ENCODE measurements around the gene DAZAP1.

Gene DAZAP1

DNA sequence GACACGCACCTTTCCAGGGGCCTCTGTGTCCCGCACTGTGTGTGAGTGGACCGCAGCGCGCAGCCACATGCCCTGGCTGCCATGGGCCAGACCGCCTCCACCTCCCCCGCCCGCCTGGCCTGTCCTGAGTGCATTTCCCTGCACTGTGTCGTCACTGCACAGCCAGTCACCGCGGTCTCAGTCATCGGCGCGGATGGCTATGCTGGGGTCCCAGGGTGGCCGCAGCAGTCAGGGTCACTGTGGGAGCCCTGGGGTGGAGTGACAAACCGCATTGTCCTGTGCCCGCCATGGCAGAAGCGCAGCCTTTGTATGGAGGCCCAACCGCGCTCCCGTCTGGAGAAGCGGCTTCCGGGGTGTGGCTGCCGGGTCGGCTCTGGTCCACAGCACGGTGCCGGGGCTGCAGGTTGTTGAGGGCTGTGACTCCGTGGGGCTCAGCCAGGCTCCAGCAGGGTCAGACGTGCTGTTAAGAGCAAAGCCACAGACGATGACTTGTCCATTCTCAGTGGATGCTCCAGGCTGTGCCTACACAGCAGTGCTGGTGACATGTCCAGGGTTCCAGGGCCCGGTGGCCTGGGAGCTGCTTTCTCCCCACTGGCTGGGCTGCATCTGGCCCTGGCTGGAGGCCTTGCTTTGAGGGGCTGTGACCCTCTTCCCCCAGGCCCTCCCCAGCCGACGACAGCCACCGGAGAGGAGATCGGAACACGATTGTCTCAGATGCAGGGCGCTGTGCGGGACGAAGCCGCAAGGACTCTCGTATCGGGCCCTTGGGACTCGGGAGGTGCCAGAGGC is 30.0 kb upstream of the DAZAP1 start:
- DNase-seq: no peak

DNA sequence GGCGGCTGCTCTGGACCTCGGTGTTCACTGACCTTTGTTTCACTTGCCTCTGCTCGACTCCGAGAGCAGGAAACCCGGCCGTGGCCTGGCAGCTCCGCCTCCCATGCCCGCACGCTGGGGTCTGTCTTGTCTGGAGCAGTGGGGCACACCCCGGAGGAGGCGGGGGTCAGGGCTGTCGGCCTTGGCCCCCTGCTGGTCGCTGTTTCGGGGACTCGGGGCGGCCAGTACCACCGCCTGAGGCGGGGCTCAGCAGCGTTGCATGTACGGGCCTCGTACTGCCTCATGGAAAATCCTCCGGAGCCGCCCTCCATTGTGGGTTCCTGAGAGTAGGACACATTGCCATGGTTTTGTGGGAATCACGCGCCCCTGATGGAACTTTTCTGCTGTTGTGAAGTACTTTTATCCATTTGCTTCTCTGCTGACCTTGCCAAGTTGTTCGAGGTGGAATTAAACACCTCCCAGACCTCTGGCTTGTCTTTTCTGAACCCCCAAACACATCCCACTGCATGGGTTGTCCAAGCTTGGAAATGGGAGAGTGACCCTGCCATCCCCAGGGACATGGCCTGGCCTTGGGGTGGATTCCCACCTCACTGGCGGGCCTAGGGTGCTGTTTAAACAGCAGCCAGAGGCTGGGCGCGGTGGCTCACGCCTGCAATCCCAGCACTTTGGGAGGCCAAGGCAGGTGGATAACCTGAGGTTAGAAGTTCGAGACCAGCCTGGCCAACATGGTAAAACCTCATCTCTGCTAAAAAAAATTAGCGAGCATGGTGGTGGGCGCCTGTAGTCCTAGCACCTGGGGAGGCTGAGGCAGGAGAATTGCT is 29.2 kb upstream of the DAZAP1 start:
- DNase-seq: no peak

DNA sequence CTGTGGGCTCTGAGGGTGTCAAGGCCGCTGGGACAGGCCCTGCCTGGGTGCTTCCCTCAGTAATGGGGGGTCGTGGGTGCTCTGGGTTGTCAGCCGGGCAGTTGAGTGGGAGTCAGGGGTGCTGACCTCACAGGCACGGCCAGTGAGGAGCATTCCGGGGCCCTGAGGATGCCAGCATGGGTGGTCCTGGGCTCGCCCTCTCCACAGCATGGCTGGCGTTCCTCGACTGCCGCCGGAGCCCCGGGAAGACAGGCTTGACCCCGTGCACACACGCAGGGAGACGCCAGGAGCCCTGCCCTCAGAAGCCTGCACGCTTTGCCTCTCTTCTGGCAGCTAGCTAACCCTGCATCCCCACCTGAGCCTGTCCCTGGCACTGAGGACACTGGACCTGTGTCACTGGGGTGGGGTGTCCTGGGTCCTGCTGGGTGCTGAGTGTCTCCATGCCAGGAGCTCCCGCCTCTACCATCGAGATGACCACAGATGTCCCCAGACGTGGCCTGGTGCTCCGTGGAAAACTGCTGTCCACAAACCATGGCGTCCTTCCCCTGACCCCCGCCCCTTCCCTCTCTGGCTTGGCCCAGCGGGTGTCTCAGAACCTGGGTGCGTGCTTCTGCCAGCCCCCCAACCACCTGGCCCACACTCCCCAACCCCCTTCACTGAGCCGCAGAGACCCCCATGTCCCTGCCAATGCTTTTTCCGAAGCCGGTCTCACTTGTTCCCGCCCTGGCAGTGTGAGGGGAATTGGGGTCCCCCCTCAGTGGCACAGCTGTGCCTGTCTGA is 28.1 kb upstream of the DAZAP1 start:
- no peak for DNase-seq

DNA sequence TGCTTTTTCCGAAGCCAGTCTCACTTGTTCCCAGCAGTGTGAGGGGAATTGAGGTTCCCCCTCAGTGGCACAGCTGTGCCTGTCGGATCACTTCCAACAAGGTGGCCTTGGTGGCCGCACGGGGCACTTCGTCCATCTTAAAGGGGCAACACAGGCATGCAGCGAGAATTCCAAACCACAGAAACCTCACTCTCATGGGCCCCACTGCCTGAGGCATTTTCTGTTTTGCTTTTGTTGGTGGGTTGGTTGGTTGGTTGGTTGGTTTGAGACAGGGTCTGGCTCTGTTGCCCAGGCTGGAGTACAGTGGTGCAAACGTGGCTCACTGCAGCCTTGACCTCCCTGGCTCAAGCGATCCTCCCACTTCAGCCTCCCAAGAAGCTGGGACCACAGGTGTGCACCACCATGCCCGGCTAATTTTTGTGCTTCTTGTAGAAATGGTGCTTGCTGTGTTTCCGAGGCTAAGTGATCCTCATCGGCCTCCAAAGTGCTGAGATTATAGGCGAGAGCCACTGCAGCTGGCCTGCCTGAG is 27.4 kb upstream of the DAZAP1 start:
- no peak for DNase-seq

DNA sequence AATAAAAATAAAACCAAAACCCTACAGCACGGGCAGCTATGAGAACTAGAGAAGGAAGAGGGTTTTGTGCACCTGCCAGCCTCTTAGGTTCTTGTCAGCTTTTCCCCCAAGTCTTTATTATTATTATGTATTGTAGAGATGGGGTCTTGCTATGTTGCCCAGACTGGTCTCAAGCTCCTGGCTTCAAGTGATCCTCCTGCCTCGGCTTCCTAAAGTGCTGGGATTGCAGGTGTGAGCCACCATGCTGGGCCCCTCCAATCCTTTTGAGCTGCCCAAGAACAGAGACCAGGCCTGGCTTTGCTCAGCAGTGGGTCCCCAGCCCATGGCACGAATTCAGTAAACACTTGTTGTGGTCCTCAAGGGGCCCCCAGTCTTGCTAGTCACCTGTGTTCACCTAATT is 25.1 kb upstream of the DAZAP1 start:
- no peak for DNase-seq

DNA sequence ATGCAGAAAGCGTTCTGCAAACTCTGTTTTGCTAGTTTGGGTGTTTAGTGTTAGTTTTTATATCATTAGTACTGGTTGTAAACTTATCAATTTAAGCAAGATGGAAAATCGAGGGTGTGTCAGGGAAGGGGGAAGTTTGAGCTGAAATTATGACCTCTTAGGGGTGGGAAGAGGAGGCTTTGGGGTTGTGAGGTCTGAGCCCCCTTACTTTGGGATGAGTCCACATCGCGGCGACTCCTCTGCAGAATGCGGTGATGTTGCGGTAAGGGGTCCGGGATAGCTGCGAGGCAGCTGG is 24.4 kb upstream of the DAZAP1 start:
- no peak for DNase-seq

DNA sequence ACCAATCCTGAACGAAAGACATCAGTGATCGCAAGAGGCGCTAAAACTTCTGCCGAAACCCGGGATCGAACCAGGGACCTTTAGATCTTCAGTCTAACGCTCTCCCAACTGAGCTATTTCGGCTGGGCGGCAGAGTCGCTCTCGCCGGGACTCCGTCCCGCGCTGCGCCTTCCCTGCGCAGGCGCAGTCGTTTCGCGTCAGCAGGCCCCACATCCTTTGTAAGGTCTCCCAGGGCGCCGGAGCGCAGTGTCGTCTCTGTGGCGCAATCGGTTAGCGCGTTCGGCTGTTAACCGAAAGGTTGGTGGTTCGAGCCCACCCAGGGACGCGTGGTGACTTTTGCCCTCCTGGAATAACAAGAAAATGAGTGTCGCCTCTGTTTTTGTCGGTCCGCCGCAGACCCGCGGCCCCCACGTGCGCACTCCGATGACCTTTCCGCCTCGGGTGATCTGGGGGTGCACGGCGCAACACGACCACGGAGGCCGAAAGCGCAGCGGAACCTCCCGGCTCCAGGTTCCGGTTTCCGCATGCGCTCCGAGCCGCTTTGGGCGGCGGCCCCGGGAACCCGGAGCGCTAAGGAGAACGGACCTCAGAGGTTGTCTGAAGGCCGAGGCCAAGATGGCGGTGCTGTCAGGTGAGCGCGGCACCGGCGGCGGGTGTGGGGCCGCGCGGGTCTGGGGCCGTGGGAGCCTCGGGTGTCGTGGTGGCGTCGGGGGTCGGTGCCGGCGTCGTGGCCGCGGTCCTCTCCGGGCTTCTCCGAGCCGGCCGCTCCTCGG is 23.9 kb upstream of the DAZAP1 start, which contains the start of gene NDUFS7:
Gene NDUFS7 (plus strand): TSS at position 596 of the 773 bp plus-strand sequence. CDS start 20 bp downstream, at position 616.
- peak; percentile 97 for DNase-seq

DNA sequence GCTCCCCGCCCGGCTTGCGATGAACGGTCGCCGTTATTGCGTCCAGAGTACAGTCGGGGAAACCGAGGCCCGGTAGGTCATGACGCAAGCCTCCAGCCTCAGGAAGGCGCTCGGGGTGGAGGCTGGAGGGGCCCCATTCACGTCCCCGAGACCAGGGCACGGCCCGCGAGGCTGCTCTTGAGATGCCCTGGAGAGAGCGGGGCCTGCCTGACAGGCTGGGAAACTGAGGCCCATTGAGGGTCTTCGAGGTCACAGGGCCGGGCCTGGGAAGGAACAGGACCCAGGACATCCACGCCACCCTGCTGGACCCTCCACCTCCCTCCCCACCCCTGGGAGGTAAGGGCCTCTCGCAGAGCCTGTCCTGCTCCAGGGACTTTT is 23.3 kb upstream of the DAZAP1 start:
- no peak for DNase-seq

DNA sequence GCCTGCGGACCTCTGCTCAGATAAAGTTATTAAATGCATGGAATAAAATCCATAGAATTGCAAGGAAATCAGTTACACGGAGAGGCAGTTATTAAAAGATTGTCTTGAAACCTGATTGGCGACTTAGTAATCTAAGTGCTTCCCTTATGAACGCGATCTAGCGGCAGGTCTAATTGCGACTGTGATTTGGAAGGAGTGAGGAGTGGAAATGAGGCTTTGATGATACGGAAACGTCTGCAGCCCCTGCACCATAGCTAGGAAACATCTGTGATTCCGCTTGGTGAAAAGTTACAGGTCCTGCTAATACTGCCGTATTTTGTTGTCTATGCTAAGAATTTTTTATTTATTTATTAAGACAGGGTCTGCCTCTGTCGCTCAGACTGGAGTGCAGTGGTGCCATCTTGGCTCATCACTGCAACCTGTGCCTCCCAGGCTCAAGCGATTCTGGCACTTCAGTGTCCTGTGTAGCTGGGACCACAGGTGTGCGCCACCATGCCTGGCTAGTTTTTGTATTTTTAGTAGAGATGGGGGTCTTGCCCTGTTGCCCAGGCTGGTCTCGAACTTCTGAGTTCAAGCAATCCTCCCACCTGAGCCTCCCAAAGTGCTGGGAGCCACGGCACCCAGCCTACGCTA is 22.8 kb upstream of the DAZAP1 start:
- DNase-seq: peak; percentile 10

DNA sequence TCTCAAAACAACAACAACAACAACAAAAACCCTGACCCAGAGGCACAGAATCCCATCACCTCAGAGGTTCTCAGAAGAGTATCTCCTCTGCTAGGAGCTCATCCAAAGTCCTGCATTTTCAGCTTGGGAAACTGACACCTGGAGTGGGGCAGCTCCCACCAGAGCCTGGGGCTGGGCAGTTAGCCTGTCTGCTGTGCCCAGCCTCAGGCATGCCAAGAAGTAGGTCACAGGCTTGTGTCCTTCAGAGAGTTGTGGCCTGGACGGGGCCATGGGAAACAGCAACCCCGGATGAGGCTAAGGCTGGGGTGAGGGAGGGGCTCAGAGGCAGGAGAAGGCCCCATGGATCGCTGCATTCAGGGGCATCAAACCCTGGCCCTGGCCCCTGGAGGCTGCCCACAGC is 21.6 kb upstream of the DAZAP1 start:
- DNase-seq: no peak

DNA sequence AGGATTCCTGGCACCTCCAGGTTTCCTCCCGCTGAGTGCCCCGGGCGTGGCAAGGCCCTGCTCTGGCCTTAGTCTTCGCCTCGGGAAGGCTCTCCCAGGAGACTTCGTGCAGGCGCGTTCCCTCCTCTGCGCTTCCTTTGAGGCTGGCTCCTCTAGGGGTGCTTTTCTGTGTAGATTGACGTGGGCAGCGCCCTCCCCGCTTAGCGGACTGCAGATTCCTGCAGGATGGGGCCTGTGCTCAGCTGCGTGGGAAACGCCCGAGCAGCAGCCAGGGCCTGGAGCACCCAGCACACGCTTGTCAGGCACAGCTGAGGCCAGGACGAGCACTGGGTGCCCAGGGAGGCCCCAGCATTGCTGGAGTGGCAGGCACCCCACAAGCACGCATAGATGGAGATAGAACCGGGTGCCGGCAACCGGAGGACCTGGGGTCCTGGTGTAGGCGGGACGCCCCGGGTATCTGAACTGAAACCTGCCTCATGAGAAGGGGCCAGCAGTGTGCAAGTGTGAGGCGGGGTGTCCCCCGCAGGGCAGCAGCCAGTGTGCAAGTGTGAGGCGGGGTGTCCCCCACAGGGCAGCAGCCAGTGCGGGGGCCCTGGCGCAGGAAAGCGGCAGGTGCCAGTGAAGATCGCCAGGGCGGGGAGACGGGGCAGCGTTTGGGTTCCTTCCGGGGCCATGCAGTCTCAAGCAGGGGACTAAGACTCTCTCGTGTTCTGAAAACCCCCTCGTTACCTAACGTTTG is 20.3 kb upstream of the DAZAP1 start:
- no peak for DNase-seq

DNA sequence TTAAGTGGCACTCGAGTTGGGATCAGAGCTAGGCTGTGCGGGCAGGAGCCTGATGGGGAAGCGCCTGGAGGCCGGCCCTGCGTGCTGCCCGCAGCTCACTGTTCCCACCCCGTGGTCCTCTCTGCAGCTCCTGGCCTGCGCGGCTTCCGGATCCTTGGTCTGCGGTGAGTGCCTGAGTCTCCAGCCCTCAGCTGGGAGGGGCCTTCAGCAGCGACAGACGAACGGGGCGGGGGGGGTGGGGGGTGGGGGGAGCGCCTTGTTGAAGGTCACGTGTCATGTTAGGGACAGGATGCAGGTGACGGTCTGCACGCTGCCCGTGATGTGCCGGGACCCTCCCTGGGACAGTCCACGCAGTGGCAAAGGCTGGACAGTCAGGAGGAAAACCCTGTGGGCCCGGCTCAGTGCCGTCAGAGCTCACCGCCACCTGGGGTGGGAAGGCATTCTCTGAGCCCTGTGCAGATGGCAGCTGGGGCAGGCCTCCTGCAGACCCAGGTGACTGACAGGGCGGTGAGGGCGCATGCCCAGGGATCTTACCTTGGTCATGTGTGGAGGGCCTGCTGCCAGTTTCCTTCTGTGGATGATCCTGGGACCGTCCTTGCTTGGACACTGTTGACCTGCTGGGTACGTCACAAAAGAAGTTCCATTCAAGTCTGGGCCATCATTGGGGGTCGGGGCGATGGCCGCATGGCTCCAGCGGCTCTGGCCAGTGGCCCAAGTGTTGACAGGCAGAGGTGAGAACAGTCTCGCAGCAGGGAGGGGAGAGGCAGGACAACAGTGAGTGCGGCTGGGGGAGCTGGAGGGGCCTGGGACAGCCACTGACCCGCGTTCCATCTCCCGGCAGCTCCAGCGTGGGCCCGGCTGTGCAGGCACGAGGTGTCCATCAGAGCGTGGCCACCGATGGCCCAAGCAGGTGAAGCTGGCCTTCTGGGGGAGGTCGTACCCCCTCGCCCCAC is 19.4 kb upstream of the DAZAP1 start:
- no peak for DNase-seq

DNA sequence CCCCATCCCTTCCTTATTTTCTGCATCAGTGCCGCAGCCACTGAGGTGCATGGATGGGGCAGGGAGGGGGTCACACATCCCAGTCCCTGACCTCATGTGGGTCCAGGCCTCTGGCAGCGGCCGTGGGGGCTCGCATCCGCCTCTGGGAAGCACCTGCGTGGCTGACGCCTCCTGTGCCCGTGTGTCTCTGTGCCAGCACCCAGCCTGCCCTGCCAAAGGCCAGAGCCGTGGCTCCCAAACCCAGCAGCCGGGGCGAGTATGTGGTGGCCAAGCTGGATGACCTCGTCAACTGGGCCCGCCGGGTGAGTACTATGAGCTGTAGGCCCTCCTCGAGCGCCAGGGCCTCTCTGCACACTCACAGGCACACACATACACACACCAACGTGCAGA is 18.8 kb upstream of the DAZAP1 start:
- DNase-seq: no peak

DNA sequence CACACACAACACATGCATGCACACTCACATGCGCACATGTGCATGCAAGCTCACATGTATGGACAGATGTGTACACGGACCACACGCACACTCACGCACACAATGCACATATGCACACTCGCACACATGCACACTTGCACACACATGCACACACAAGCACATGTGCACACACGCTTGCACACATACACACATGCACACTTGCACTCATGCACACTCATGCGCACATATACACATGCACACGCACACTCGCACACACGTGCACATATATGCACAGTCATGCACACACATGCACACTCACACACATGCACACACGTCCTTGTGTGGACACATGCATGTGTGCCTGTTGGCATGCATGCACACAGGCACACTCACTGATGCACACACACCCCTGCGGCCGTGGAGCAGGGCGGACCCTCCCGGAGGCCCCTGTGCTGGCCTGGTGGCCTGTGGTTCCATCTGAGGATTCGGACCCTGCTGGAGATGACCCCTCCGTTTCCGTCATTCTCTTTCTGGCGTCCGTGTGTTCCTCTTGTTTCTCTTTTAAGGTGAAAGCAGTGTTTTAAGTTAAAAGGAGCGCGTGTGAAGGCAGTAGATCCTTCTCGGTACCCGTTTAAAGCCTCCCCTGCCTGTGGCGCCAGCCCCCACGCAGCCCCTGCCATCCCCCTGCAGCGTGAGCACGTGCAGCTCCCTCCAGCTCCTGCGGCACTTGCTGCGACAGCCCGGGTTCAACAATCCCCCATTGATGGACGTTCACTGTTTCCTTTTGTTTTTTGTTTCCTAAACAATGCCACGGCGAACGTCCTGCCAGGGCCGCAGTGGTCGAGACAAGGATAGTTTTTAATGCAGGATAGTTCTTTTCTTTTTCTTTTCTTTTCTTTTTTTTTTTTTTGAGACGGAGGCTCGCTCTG is 18.1 kb upstream of the DAZAP1 start:
- no peak for DNase-seq

DNA sequence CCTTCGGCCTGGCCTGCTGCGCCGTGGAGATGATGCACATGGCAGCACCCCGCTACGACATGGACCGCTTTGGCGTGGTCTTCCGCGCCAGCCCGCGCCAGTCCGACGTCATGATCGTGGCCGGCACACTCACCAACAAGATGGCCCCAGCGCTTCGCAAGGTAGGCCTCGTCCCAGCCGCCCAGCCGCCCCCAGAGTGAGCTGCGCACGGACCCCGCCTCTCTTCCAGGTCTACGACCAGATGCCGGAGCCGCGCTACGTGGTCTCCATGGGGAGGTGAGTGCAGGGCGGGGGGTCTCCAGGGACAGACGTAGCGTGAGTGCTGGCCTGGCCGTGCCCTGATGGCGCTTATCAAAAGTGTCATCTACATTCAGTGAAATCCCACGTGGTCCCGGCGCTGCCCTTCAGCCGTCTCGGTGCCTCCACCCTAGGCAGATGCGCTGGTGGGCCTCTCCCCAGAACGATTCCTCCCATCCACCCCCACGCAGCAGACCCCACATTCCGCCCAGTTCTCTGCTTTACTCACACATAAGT is 16.4 kb upstream of the DAZAP1 start:
- DNase-seq: no peak

DNA sequence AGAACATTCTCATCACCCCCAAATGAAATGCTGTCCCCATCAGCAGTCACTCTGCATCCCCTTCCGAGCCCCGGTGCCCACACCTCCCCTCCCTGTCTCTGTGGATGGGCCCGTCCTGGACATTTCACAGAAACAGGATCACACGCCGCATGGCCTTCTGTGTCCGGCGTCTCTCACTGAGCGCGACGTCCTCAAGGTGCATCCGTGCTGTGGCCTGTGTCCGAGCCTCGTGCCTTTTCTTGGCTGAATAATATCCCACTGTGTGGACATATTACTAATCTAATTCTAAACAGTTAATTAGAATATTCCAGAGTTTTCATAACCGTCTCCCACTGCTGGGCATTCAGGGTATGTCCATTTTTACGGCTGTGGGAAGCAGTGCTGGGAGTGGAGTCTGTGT is 15.0 kb upstream of the DAZAP1 start:
- no peak for DNase-seq

DNA sequence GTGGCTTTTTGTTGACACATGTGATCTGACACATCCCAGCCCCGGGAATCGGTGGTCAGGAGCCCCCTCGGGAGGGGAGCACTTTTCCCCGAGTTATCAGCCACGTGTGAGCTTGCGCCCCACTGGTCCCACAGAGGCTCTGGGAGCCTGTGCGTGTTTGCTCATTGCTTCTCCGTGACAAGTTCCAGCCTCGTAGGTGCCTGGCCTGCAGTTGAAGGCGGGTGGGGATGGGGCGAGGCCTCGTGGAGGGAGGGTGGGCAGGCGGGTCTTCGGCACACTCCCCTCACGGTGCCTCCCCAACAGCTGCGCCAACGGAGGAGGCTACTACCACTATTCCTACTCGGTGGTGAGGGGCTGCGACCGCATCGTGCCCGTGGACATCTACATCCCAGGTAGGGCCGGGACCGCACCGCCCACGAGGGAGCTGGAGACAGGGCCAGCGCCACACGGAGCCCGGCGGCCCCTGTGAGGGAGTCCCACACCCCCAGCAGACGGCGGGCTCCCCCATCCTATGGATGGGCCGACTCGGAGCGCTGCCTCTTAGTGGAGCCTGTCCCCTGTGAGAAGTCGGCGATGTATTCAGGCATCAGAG is 14.4 kb upstream of the DAZAP1 start:
- no peak for DNase-seq

DNA sequence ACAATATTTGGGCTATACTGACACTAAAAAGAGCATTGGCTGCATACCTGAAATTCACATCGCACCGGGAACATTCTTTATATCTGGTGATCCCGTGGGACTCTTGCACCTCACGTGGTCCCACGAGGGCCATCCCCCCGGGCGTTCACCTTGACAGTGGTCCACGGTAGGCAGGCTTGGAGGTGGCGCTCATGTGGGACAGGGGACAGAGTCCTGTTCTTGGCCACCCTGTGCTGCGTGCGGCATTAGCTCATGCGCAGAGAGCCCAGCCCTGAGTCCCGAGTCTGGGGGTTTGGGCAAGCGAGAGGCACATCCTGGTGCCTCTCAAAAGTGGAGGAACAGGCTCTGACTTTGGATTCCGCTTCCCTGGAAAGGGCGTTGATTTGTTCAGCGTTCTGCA is 13.5 kb upstream of the DAZAP1 start:
- no peak for DNase-seq
